Measurements from ENCODE around the gene B4GALT5.
A peak's percentile ranks its signal among the peaks of the same experiment; 100 is the strongest.
"Not testable (repeated sequence)": the region's sequence is repeated elsewhere in the genome, so short reads cannot be mapped to it uniquely, and the experiment has no call there.

Gene B4GALT5

DNA sequence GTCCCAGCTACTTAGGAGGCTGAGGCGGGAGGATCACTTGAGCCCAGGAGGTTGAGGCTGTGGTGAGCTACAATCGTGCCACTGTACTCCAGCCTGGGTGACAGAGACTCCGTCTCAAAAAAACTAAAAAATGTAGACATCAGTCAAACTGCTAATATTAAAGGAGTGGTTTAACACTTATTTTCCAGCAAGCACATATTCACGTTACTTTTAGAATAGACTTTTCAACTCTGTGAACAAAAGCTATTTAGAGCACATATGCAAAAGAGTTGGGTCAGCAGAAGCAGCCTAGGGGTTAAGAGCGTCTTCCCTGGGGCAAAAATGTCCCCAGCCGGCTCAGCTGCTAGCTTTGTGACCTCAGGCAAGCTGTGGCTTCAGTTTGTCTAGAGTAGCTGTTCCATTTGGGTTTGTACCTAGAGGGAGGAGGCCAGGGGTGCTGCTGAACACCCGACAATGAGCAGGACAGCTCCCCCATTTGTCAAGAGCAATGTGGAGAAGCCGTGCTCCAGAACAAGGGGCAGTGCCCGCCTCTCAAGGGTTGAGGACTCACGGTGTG lies 83.2 kb downstream of the B4GALT5 start:
- peak overlapping the region in 1 of 2 donors; percentile 74 for H3K27ac Mint-ChIP-seq
- ATAC-seq (replicated peaks): no peak
- no peak overlapping the region for H3K4me3 Mint-ChIP-seq
- H3K36me3 Mint-ChIP-seq (ENCODE audit: insufficient read depth): peaks cover 15% of the 10 kb centered on the region
- no peak for DNase-seq
- no peaks in the 10 kb centered on the region for H3K27me3 Mint-ChIP-seq
- no peaks in the 10 kb centered on the region for H3K9me3 Mint-ChIP-seq
- H3K4me1 Mint-ChIP-seq (ENCODE audit: low read depth in 2 of 2): peaks cover 6 to 15% of the 10 kb centered on the region in 2 donors

DNA sequence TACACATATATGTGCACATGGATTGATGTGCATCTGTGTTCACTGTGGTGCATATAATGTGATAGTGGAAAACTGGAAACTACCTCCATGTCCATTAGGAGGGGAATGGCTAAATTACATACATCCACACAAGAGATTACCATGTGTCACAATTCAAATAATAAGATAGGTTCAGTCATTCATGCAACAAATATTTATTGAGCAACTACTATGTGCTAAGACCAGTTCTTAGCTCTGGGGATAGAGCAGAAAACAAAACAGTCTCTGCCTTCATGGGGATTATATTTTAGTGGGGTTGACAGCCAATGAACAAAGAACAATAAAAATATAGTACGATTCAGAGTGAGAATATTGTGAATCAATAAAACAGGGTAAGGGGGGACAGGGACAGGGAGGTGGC lies 84.1 kb downstream of the B4GALT5 start:
- Mint-ChIP-seq H3K36me3 (ENCODE audit: insufficient read depth) (peaks cover 15% of the 10 kb centered on the region), H3K9me3 (no peaks in the 10 kb centered on the region), H3K4me1 (ENCODE audit: low read depth in 2 of 2) (peaks cover 6 to 16% of the 10 kb centered on the region in 2 donors), H3K27ac (no peak overlapping the region), H3K4me3 (no peak overlapping the region), H3K27me3 (no peaks in the 10 kb centered on the region)
- ATAC-seq (replicated peaks): no peak
- no peak for DNase-seq

DNA sequence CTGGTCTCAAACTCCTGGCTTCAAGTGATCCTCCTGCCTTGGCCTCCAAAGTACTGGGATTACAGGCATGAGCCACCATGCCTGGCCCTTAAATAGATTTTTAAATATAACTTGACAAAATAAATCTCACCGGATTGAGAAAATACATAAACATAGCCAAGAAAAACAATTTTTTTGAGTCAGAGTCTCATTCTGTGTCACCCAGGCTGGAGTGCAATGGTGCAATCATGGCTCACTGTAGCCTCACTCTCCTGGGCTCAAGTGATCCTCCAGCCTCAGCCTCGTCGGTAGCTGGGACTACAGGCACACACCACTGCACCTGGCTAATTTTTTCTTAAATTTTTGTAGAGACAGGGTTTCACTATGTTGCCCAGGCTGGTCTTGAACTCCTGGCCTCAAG lies 85.4 kb downstream of the B4GALT5 start:
- not testable (repeated sequence) for H3K27me3 Mint-ChIP-seq; H3K27ac Mint-ChIP-seq; H3K9me3 Mint-ChIP-seq; DNase-seq; ATAC-seq (replicated peaks); H3K4me3 Mint-ChIP-seq; H3K36me3 Mint-ChIP-seq (ENCODE audit: insufficient read depth)
- peaks cover 6 to 16% of the 10 kb centered on the region in 2 donors for H3K4me1 Mint-ChIP-seq (ENCODE audit: low read depth in 2 of 2)

DNA sequence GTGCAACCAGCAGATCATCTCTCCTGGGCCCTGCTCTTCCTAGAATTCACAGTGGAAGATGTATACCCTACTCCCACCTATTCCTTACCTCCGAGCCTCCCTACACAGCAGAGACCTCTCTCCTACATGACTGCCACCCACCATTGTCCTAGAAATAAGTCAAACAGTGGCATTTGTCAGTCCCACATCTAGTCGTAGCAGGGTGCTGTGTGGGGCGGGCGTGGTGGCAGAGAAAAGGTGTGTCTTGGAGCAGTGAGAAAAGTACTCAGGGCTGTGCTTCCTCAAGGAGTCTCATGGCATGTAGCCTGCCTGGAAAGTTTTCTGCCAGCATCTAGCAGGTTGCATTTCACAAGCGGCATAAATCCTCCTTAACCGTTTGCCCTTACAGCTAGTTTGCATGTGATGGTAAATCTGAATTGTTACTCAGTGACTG lies 86.3 kb downstream of the B4GALT5 start:
- H3K36me3 Mint-ChIP-seq (ENCODE audit: insufficient read depth): peaks cover 3% of the 10 kb centered on the region
- H3K4me3 Mint-ChIP-seq: no peak overlapping the region
- peak overlapping the region in 1 of 2 donors; percentile 39 for H3K27ac Mint-ChIP-seq
- no peaks in the 10 kb centered on the region for H3K9me3 Mint-ChIP-seq
- ATAC-seq (replicated peaks): no peak
- H3K4me1 Mint-ChIP-seq (ENCODE audit: low read depth in 2 of 2): peaks cover 6 to 16% of the 10 kb centered on the region in 2 donors
- DNase-seq: no peak
- no peaks in the 10 kb centered on the region for H3K27me3 Mint-ChIP-seq

DNA sequence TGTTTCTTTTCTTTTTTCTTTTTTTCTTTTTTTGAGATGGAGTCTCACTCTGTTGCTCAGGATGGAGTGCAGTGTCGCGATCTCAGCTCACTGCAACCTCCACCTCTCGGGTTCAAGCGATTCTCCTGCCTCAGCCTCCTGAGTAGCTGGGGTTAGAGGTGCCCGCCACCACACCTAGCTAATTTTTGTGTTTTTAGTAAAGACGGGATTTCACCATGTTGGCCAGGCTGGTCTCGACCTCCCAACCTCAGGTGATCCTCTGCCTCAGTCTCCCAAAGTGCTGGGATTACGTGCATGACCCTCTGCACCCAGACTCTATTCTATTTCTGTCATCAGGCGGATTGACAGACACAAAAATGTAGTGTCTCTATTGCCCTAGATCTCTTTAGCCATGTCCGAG lies 88.7 kb downstream of the B4GALT5 start:
- not testable (repeated sequence) for H3K36me3 Mint-ChIP-seq (ENCODE audit: insufficient read depth); H3K4me3 Mint-ChIP-seq; DNase-seq; H3K27me3 Mint-ChIP-seq; H3K9me3 Mint-ChIP-seq; ATAC-seq (replicated peaks)
- peaks cover 3 to 11% of the 10 kb centered on the region in 2 donors for H3K4me1 Mint-ChIP-seq (ENCODE audit: low read depth in 2 of 2)
- peak overlapping the region in 1 of 2 donors; percentile 53 for H3K27ac Mint-ChIP-seq

DNA sequence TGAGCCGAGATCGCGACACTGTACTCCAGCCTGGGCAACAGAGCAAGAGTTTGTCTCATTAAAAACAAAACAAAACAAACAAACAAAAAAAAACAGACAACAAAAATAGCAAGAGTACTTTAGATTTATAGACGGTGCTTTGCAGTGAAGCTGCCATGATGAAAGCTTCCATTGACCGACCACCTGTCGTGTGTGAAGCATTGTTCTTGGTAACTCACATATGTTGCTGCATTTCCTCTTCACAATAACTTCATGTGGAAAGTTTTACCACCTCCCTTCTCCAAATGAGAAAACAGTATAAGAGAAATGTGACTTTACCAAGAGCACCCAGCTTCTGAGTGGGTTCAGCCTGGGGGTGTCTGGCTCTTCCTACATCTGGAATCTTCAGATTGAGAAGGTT lies 89.4 kb downstream of the B4GALT5 start:
- H3K4me3 Mint-ChIP-seq: no peak overlapping the region
- DNase-seq (no peak), ATAC-seq (replicated peaks) (no peak)
- no peaks in the 10 kb centered on the region for H3K9me3 Mint-ChIP-seq
- H3K27ac Mint-ChIP-seq: no peak overlapping the region
- H3K27me3 Mint-ChIP-seq: no peaks in the 10 kb centered on the region
- H3K36me3 Mint-ChIP-seq (ENCODE audit: insufficient read depth): no peaks in the 10 kb centered on the region
- H3K4me1 Mint-ChIP-seq (ENCODE audit: low read depth in 2 of 2): peaks cover 3 to 11% of the 10 kb centered on the region in 2 donors

DNA sequence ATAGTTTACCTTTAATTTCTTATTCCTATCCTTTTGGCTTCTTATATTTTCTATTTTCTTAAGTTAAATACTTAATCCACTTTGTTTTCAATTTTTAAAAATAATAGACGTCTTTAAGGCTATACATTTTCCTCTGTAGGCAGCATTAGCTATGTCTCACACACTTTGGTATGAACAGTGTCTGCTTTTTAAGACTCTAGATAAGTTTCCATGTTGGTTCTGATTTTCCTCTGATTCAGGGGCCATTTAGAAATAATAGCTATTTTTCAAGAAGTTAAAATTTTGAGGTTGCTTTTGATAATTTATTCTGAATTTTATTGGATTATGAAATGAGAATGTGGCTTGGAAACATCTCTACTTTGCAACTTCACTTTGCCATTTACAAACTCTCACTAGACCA lies 91.4 kb downstream of the B4GALT5 start:
- DNase-seq: no peak
- H3K4me3 Mint-ChIP-seq: no peak overlapping the region

DNA sequence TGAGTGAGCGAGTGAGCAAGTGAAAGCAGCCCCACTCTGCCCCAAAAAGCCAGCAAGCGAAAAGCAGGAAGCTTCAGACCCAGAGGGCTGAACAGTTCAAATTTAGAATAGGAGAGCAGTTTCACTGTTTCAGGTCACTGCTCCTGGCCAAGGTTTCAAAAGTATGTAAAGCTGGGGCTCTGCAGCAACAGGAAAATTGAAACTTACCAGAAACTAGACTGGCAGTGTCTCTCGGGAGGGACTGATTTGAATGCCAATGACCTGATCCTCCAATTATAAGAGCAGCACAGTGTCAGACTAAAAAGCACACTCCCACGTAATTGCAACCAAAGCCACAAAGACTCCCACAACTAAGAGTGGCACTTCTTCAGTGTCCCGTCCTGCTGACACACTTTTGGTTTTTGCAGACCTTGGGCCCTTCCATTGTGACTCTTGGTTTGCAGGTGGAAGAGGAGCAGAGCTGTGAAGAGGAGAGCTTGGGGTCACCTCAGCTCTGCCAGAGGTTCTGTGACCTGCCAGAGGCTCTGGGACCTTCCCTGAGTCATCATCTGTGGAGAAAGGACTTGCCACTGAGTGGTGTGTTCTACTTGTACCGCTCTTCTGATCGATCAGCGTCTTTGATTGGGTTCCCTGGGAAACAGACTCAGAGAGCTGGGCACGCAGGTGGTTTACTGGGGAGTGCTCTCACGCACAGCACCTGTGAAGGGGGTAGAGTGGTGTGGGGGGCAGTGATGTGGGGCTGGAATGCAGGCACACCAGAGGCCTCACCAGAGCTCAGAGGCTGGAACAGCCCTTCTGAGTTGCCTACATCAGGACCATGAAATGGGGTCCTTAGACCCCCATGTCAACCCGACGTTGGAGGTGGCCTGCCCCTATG lies 93.1 kb downstream of the B4GALT5 start:
- DNase-seq: no peak
- no peak overlapping the region for H3K27ac Mint-ChIP-seq
- peak; percentile 89 for ATAC-seq (replicated peaks)
- H3K36me3 Mint-ChIP-seq (ENCODE audit: insufficient read depth): no peaks in the 10 kb centered on the region
- H3K9me3 Mint-ChIP-seq: no peaks in the 10 kb centered on the region
- H3K4me1 Mint-ChIP-seq (ENCODE audit: low read depth in 2 of 2): peaks cover 3 to 7% of the 10 kb centered on the region in 2 donors
- H3K4me3 Mint-ChIP-seq: no peak overlapping the region
- H3K27me3 Mint-ChIP-seq: no peaks in the 10 kb centered on the region

More for the DNA sequence above, 91.4 kb downstream of the B4GALT5 start:
- ATAC-seq (replicated peaks): no peak
- Mint-ChIP-seq H3K36me3 (ENCODE audit: insufficient read depth) (no peaks in the 10 kb centered on the region), H3K4me1 (ENCODE audit: low read depth in 2 of 2) (peaks cover 3 to 11% of the 10 kb centered on the region in 2 donors), H3K9me3 (no peaks in the 10 kb centered on the region), H3K27ac (no peak overlapping the region), H3K27me3 (no peaks in the 10 kb centered on the region)

DNA sequence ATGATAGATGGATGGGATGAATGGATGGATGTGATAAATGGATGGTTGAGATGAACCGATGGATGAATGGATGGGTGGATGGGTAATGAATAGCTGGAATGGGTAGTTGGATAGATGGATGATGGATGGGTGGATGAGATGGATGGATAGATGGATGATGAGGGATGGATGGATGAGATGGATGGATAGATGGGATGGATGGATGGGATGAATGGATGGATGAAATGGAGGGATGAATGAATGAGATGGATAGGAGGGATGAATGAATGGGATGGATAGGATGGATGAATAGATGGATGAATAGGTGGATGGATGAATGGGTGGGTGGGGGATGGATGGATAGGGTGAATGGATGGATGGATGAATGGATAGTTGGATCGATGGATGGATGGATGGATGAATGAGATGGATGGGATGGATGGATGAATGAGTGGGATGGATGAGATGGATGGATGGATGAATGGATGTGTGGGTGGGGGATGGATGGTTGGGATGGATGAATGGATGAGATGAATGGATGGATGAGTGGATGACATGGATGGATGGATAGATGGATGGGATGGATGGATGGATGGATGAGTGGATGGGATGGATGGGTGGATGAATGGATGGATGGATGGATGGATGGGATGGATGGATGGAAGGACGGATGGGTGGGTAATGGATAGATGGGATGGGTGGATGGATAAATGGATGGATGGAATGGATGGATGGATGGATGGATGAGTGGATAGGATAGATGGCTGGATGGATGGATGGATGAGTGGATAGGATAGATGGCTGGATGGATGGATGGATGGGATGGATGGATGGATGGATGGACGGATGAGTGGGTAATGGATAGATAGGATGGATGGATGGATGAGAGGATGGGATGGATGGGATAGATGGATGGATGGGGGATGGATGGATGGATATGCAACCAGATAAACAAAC lies 94.3 kb downstream of the B4GALT5 start:
- Mint-ChIP-seq H3K4me1 (ENCODE audit: low read depth in 2 of 2) (peaks cover 3 to 4% of the 10 kb centered on the region in 2 donors), H3K27me3 (no peaks in the 10 kb centered on the region), H3K27ac (no peak overlapping the region), H3K36me3 (ENCODE audit: insufficient read depth) (no peaks in the 10 kb centered on the region), H3K4me3 (no peak overlapping the region), H3K9me3 (no peaks in the 10 kb centered on the region)
- ATAC-seq (replicated peaks) (no peak), DNase-seq (no peak)

DNA sequence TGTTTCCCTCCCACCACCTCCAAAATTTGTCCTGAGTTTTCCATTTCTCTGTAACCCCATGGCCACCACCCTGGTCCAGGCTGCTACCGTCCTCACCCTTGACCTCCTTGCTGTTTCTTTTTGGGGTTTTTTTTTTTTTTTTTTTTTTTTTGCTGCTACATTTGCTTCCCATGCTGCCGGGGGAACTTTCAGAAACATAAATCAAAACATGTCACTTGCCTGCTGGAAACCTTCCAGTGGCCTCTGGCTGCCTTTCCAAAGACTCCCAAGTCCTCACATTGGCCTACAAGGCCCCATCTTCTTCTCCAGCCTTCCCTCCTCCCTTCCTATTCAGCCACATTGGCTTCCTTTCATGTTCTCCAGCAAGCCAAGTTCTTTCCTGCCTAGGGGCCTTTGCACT lies 95.4 kb downstream of the B4GALT5 start:
- no peak for ATAC-seq (replicated peaks)

DNA sequence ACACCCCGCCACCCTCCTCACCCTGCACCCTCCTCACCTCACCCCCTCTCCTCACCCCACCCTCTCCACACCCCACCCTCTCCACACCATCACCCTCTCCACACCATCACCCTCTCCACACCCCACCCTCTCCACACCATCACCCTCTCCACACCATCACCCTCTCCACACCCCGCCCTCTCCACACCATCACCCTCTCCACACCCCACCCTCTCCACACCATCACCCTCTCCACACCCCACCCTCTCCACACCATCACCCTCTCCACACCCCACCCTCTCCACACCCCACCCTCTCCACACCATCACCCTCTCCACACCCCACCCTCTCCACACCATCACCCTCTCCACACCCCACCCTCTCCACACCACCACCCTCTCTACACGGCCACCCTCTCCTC lies 96.3 kb downstream of the B4GALT5 start:
- H3K4me3 Mint-ChIP-seq; H3K27ac Mint-ChIP-seq; H3K36me3 Mint-ChIP-seq (ENCODE audit: insufficient read depth); H3K9me3 Mint-ChIP-seq; DNase-seq; H3K4me1 Mint-ChIP-seq (ENCODE audit: low read depth in 2 of 2); ATAC-seq (replicated peaks); H3K27me3 Mint-ChIP-seq: not testable (repeated sequence)

More for the DNA sequence above, 95.4 kb downstream of the B4GALT5 start:
- peaks cover 3 to 4% of the 10 kb centered on the region in 2 donors for H3K4me1 Mint-ChIP-seq (ENCODE audit: low read depth in 2 of 2)
- no peak overlapping the region for H3K27ac Mint-ChIP-seq
- no peaks in the 10 kb centered on the region for H3K9me3 Mint-ChIP-seq
- H3K4me3 Mint-ChIP-seq: no peak overlapping the region
- DNase-seq: no peak
- H3K36me3 Mint-ChIP-seq (ENCODE audit: insufficient read depth): no peaks in the 10 kb centered on the region
- no peaks in the 10 kb centered on the region for H3K27me3 Mint-ChIP-seq

DNA sequence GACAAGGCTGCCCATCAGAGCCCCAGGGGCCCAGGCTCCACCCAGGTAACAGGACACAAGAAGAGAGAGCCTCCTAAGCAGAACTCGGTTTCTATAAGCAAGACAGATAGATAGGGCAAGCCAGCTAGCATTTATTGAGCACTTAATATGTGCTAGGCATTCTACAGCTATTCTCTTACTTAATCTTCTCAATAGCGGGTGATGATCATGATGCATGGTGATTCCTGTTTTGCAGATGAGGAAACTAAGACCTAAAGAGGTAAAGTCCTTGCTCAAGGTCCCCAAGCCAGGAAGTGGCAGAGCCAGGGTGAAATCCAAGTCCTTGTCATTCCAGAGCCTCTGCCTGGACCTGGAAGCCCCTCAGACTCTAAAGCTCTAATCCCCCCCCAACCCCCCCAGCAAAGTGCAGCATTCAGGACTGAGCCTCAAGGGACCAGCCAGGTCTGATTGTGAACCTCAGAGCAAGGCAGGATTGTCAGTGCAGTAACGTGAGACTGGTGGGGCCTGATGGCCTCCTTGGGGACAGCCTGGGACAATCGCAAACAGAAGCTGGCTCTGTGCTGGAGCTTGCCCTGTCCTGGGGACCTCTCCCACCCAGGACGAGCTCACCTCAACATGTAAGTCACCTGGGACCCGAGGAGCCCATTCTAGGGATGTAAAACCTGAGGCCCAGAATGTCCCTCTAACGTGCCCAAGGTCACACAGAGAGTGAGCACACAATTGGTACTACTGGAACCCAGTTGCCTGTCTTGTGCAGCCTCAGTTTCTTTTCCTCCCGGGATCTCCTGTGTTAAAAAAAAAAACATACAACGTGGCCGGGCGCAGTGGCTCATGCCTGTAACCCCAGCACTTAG lies 97.3 kb downstream of the B4GALT5 start:
- Mint-ChIP-seq H3K4me1 (ENCODE audit: low read depth in 2 of 2) (peaks cover 0 to 2% of the 10 kb centered on the region in 2 donors), H3K36me3 (ENCODE audit: insufficient read depth) (no peaks in the 10 kb centered on the region), H3K27me3 (no peaks in the 10 kb centered on the region), H3K9me3 (no peaks in the 10 kb centered on the region), H3K4me3 (no peak overlapping the region), H3K27ac (no peak overlapping the region)
- no peak for DNase-seq
- ATAC-seq (replicated peaks): no peak

Data from effector memory CD8-positive, alpha-beta T cell (primary cell).